ENCODE measurements around the gene HHIP. TPM values are rescaled to one million over a fixed set of nuclear protein-coding genes. Genes with fewer than 3 reads are reported as not detected.

Gene HHIP
- total and polyA plus RNA-seq, 9 of the 15 experiments (the other 6 are each of a cell fraction or from before 2014, with no cell fraction given): 0.09 TPM; not detected in 8

DNA sequence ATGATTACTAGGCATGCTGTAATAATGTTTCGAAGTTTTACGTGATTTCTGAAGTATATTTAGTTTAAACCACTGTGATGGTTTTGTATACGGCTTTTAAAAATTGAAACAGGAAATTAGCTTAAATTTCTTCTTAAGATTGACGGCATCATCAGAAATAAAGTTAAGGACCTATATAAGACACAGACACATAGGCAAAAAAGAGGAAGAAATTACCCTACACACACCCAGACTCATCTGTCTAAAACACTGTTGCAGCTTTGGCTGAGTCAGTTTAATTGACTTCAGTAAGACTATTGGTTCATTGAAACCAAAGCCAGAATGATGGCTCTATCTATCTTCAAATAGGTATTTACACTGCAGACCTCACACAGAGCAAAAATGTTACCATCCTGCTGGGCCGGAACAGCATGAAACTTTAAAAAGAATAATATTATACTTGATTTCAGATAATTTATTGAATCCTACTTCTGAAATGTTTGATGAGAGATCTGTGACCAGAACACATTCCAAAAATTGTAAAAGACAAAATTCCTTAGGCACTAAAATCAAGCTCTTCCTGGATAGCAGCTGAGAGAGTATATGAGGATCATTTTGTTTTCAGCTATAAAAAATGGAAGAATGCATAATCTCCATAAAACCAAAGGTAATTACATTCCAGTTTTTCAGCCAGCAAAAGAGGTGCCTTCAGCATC, 4.5 kb downstream of the HHIP start:
- no TSS peak for BruUV-seq (replicated peaks)
- no peak for FAIRE-seq
- CTCF ChIA-PET (ENCODE audit: low intra/inter-chr PET ratio): no interaction called here
- peaks cover 0 to 12% of the 10 kb centered on the region in 2 experiments; a peak in 2 of 5 replicates for H3K4me1 ChIP-seq (replicated peaks in 1 of 2; ENCODE audit: control insufficient read depth in 2 of 2, insufficient read depth in 2 of 2, low read length in 2 of 2)
- no peaks in the 10 kb centered on the region for H3K36me3 ChIP-seq (ENCODE audit: control insufficient read depth, insufficient read depth, low read length)
- 1% methylated on average over 5 of the region's 5 CpGs for WGBS (ENCODE audit: insufficient coverage, low coverage, missing lambda C conversion rate)
- H3K9me1 ChIP-seq (ENCODE audit: control insufficient read depth, insufficient read depth, low read length): no peaks in the 10 kb centered on the region
- H3K27me3 ChIP-seq (ENCODE audit: control insufficient read depth in 2 of 2, insufficient read depth in 2 of 2, low read length in 2 of 2): peaks cover 6 to 10% of the 10 kb centered on the region in 2 experiments; a peak in 3 of 5 replicates
- ATAC-seq: no peak
- no peak for TF ChIP-seq TAF7 (tag; IDR thresholded peaks at IDR 0.05)
- no peak for TF ChIP-seq TOE1 (IDR thresholded peaks at IDR 0.05; ENCODE audit: borderline replicate concordance)
- TF ChIP-seq TOE1 (CRISPR knock-in tag; IDR thresholded peaks at IDR 0.05; ENCODE audit: borderline replicate concordance, low read depth): no peak
- TF ChIP-seq, protein P1, sequence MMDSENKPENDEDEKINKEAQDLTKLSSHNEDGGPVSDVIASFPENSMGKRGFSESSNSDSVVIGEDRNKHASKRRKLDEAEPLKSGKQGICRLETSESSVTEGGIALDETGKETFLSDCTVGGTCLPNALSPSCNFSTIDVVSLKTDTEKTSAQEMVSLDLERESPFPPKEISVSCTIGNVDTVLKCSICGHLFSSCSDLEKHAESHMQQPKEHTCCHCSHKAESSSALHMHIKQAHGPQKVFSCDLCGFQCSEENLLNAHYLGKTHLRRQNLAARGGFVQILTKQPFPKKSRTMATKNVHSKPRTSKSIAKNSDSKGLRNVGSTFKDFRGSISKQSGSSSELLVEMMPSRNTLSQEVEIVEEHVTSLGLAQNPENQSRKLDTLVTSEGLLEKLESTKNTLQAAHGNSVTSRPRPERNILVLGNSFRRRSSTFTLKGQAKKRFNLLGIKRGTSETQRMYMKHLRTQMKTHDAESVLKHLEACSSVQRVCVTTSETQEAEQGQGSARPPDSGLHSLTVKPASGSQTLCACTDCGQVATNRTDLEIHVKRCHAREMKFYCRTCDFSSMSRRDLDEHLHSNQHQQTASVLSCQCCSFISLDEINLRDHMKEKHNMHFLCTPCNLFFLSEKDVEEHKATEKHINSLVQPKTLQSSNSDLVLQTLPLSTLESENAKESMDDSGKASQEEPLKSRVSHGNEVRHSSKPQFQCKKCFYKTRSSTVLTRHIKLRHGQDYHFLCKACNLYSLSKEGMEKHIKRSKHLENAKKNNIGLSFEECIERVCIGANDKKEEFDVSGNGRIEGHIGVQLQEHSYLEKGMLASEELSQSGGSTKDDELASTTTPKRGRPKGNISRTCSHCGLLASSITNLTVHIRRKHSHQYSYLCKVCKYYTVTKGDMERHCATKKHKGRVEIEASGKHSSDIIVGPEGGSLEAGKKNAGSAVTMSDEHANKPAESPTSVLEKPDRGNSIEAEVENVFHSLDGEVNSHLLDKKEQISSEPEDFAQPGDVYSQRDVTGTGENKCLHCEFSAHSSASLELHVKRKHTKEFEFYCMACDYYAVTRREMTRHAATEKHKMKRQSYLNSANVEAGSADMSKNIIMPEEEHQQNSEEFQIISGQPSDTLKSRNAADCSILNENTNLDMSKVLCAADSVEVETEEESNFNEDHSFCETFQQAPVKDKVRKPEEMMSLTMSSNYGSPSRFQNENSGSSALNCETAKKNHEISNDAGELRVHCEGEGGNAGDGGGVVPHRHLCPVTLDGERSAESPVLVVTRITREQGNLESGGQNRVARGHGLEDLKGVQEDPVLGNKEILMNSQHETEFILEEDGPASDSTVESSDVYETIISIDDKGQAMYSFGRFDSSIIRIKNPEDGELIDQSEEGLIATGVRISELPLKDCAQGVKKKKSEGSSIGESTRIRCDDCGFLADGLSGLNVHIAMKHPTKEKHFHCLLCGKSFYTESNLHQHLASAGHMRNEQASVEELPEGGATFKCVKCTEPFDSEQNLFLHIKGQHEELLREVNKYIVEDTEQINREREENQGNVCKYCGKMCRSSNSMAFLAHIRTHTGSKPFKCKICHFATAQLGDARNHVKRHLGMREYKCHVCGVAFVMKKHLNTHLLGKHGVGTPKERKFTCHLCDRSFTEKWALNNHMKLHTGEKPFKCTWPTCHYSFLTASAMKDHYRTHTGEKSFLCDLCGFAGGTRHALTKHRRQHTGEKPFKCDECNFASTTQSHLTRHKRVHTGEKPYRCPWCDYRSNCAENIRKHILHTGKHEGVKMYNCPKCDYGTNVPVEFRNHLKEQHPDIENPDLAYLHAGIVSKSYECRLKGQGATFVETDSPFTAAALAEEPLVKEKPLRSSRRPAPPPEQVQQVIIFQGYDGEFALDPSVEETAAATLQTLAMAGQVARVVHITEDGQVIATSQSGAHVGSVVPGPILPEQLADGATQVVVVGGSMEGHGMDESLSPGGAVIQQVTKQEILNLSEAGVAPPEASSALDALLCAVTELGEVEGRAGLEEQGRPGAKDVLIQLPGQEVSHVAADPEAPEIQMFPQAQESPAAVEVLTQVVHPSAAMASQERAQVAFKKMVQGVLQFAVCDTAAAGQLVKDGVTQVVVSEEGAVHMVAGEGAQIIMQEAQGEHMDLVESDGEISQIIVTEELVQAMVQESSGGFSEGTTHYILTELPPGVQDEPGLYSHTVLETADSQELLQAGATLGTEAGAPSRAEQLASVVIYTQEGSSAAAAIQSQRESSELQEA (IDR thresholded peaks at IDR 0.05; ENCODE audit: low read depth): no peak
- no peak for TF ChIP-seq ILF3 (IDR thresholded peaks at IDR 0.05; ENCODE audit: borderline replicate concordance)
- no peak for TF ChIP-seq ZNF217 (CRISPR knock-in tag; IDR thresholded peaks at IDR 0.05)
- no peak for TF ChIP-seq POLR2B (IDR thresholded peaks at IDR 0.05; ENCODE audit: low read depth, partially characterized antibody)
- no peak for TF ChIP-seq LARP7 (IDR thresholded peaks at IDR 0.05)
- no peaks in the 10 kb centered on the region for H3K79me2 ChIP-seq (ENCODE audit: control insufficient read depth, insufficient read depth, low read length)
- no peak overlapping the region for H3K4me3 ChIP-seq
- no peak overlapping the region for H2AFZ ChIP-seq (ENCODE audit: low read depth, low read length)
- no peaks in the 10 kb centered on the region for H4K20me1 ChIP-seq (replicated peaks; ENCODE audit: control insufficient read depth, insufficient read depth, low read length)
- intact Hi-C loops (cut with micrococcal nuclease) (no loop called here), in situ Hi-C loops (cut with MboI) (no loop called here)
- POLR2A ChIA-PET: no interaction called here
- H3K27ac ChIP-seq (ENCODE audit: extremely low read depth, low read depth, low read length): no peak overlapping the region
- no peak overlapping the region for H3K4me2 ChIP-seq (ENCODE audit: insufficient read depth, low read length)
- DNase-seq (ENCODE audit: extremely low read depth in 1 of 4, low spot score in 3 of 4): no peak
- no peaks in the 10 kb centered on the region for H3K9me3 ChIP-seq (replicated peaks; ENCODE audit: control insufficient read depth, insufficient read depth, low read depth, low read length)
- H3K9ac ChIP-seq (ENCODE audit: insufficient read depth in 1 of 2, low read depth in 2 of 2, low read length in 2 of 2): no peak overlapping the region
